LNCaP clone FGC (cell line): Measurements from ENCODE around the gene FOSL1.
A peak's percentile ranks its signal among the peaks of the same experiment; 100 is the strongest.

ENCODE experiments used
- DNase-seq: peaks from one replicate; pipeline ENCODE4 v3.0.0-alpha.2; 2011; ENCODE audit warnings: low read depth
- H3K4me3 ChIP-seq: 2 replicates; pipeline ENCODE4 v1.5.1; 2011; ENCODE audit warnings: mild to moderate bottlenecking, low read depth, low read length, control low read depth
- TF ChIP-seq, protein P1 (sequence below): IDR thresholded peaks from 2 replicates; pipeline ENCODE4 v1.5.1; 2012; ENCODE audit warnings: mild to moderate bottlenecking; ENCODE audit not compliant: control insufficient read depth, insufficient read depth; ENCODE audit errors: extremely low read depth

The FOSL1 gene

DNA sequence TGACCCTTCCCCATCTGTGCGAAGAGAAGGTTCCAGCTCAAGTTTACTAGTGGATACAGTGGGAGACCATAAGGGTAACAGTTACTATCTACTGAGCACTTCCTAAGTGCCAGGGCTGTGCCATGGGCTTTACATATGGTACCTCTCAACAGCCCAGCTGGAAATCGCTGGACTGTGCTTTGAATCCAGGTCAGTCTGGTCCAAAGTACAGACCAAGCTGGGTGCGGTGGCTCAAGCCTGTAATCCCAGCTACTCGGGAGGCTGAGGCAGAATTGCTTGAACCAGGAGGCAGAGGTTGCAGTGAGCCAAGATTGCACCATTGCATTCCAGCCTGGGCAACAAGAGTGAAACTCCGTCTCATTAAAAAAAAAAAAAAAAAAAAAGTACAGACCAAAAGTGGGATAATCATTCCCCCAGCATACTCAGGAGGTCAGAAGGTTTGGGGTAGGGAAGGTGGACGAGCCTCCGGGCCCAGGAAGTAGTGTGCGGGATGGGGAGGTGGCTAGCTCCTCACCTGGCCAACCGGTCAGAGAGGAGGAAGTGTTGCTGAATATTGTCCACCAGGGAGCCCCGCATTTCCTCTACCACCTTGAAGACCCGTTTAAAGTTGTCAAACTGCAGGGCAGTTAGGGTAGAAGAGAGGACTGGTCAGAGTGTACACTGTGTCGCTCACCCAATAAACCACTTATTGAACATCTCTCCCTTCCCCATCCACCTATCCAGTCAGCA is 14.2 kb downstream of the FOSL1 start:
- no peak for DNase-seq
- H3K4me3 ChIP-seq, result no peak overlapping the region
- TF ChIP-seq, protein P1, sequence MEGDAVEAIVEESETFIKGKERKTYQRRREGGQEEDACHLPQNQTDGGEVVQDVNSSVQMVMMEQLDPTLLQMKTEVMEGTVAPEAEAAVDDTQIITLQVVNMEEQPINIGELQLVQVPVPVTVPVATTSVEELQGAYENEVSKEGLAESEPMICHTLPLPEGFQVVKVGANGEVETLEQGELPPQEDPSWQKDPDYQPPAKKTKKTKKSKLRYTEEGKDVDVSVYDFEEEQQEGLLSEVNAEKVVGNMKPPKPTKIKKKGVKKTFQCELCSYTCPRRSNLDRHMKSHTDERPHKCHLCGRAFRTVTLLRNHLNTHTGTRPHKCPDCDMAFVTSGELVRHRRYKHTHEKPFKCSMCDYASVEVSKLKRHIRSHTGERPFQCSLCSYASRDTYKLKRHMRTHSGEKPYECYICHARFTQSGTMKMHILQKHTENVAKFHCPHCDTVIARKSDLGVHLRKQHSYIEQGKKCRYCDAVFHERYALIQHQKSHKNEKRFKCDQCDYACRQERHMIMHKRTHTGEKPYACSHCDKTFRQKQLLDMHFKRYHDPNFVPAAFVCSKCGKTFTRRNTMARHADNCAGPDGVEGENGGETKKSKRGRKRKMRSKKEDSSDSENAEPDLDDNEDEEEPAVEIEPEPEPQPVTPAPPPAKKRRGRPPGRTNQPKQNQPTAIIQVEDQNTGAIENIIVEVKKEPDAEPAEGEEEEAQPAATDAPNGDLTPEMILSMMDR, result no peak

DNA sequence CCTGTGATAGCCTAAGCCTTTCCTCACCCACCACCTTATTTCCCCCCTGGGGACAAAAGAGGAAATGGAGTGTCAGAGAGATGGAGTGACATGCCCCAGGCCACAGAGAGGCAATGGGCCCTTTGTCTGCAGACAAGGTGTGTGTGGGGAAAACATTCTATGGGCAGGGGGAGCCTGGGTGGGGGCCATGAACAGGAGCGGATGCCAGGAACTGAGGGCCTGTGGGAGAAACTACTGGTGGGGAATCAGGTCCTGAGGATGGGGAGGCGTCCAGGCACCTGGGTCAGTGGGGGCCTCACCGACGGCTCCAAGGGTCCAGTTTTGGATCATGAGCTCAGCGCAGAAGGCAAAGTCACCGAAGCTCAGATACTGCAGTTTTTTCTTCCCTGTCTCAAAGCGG is 15.0 kb downstream of the FOSL1 start:
- no peak for DNase-seq
- H3K4me3 ChIP-seq, result no peak overlapping the region

DNA sequence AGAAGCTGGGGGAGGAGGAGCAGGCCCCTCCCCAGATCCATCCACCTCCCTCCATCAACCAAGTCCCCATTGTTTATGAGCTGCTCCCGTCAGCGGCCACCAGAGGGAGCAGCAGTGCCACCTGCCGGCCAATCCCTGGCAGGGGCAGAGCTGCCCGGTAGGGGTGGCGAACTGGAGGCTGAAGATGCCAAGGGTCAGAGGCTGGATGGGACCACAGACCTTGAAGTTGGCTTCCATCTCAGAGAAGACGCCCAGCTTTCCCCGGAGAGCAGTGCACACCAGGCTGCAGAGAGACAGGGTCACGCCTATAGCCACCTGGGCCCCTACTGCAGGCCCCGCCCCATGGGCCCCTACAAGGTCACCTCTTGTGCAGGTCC is 15.5 kb downstream of the FOSL1 start:
- DNase-seq, result peak; percentile 37
- TF ChIP-seq, protein P1, result peak; percentile 100
- no peak overlapping the region for H3K4me3 ChIP-seq

More for the DNA sequence above, 15.0 kb downstream of the FOSL1 start:
- TF ChIP-seq, protein P1, result no peak

DNA sequence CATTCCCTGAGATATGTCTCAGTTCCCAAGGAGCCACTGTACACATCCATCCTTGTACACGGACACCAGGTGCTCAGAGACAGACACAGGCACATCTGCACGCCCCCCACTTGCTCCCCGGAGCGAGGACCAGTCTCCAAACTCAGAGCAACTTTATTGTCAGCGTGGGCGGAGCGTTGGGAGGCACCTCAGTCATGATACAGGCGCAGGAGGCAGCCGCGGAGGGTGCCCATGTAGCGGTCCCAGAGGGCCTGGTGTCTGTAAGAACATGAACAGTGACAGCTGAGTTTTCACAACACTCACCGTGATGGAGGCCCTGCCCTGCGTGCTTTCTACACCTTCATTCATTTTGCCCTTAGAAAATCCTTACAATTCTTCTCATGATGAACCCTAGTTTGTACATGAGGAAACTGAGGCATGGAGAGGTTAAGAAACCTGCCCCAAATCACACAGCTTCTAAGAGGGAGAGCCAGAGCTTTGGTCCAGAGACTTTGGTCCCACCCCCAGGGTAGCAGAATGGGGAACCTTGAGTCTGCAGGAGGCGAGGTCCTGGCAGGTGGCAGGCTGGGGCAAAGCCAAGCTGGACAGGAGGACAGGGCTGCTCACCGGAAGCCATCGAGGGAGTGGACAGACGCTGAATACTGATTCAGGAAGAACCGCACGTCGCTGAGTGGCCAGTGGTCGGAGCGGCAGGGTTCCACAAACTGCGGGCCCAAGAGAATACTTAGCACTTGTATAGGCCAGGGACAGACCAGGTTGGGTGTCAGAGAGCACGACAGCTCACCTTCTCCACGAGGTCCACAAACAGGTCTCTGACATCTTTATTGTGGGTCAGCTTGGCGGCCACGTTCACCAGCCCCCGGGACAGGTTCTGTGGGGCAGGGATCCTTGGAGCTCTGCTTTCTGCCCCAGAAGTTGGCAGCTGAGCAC is 16.1 kb downstream of the FOSL1 start:
- TF ChIP-seq, protein P1, result no peak
- no peak overlapping the region for H3K4me3 ChIP-seq
- no peak for DNase-seq

DNA sequence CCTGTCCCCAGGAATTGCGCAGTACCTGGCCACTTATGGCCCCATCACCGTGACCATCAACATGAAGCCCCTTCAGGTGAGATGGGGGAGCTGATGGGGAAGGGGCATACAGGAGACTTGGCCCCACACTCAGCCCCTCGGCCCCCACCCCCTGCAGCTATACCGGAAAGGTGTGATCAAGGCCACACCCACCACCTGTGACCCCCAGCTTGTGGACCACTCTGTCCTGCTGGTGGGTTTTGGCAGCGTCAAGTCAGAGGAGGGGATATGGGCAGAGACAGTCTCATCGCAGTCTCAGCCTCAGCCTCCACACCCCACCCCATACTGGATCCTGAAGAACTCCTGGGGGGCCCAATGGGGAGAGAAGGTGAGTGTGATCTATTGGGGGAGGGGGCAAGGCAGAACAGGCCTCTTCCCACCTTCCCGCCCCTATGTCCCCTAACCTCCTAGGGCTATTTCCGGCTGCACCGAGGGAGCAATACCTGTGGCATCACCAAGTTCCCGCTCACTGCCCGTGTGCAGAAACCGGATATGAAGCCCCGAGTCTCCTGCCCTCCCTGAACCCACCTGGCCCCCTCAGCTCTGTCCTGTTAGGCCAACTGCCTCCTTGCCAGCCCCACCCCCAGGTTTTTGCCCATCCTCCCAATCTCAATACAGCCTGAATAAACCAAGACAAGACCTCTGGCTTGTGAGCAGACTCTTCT is 17.0 kb downstream of the FOSL1 start:
- TF ChIP-seq, protein P1, result no peak

DNA sequence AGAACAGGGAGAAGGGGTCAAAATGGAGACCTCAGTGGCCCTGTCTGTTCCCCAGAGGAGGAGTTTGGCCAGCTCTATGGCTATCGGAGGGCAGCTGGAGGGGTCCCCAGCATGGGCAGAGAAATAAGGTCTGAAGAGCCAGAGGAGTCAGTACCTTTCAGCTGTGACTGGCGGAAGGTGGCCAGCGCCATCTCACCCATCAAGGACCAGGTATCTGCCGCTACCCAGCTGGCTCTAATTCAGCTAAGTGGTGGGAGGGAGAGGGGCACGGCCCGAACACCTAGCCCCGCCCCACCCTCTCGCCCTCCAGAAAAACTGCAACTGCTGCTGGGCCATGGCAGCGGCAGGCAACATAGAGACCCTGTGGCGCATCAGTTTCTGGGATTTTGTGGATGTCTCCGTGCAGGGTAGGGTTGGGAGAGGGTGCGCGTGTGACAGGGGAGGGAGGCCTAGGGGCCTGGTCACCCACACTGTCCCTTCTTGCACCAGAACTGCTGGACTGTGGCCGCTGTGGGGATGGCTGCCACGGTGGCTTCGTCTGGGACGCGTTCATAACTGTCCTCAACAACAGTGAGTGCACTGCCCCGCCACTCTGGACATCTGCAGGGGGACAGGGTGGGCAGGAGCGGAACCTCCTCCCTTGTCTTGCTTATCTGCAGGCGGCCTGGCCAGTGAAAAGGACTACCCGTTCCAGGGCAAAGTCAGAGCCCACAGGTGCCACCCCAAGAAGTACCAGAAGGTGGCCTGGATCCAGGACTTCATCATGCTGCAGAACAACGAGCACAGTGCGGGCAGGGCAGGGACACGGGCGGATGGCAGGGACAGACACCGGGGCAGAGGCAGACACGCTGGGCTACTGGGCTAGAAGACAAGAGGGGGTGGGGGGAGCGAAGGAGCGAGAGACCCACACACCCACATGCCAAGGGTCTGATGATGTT is 17.8 kb downstream of the FOSL1 start:
- no peak for DNase-seq
- H3K4me3 ChIP-seq, result no peak overlapping the region
- TF ChIP-seq, protein P1, result no peak

More for the DNA sequence above, 17.0 kb downstream of the FOSL1 start:
- no peak overlapping the region for H3K4me3 ChIP-seq
- no peak for DNase-seq
